ENCODE data around the gene PLCG1.

DNA sequence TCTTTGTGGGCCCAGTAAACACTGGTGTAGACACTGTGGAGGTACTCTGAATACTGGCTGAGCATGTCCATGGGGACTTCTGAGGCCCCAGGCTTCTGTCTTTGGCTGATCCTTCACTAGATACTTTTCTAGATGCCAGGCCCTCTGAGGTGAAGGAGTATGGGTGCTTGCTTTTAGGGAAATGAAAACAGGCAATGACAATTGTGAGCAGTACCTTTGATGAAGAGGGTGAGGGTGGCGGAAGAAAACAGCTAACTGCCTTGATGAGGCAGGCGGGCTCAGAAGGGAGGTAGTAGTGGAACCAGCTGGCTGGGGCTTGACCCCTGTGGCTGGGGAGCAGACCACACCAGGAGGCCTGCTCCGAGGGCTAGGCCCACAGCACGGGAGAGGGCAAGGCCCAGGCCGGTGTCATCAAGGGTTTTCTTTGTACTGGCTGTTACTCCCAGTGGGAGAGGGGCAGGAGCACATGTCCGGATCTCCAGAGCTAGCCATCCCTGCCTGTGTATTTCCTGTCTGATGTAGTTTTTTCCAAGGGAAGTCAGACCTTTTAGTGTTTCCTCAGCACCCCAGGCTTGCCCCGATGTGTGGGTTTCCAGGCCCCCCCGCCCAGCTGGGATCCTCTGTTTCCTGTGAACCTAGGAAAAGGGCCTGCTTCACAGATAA lies 3.9 kb downstream of the PLCG1 start:
- TF ChIP-seq, protein P1, sequence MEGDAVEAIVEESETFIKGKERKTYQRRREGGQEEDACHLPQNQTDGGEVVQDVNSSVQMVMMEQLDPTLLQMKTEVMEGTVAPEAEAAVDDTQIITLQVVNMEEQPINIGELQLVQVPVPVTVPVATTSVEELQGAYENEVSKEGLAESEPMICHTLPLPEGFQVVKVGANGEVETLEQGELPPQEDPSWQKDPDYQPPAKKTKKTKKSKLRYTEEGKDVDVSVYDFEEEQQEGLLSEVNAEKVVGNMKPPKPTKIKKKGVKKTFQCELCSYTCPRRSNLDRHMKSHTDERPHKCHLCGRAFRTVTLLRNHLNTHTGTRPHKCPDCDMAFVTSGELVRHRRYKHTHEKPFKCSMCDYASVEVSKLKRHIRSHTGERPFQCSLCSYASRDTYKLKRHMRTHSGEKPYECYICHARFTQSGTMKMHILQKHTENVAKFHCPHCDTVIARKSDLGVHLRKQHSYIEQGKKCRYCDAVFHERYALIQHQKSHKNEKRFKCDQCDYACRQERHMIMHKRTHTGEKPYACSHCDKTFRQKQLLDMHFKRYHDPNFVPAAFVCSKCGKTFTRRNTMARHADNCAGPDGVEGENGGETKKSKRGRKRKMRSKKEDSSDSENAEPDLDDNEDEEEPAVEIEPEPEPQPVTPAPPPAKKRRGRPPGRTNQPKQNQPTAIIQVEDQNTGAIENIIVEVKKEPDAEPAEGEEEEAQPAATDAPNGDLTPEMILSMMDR (IDR thresholded peaks at IDR 0.05) = no peak
- TF ChIP-seq POLR2A (IDR thresholded peaks at IDR 0.05) = peak in 1 of 3 donors; percentile 12

Measured in body of pancreas (tissue), 4 donors.